HG02973 (cell line): Measurements from ENCODE around the gene CLPX.
"Not testable (repeated sequence)": the region's sequence is repeated elsewhere in the genome, so short reads cannot be mapped to it uniquely, and the experiment has no call there.

Source experiments
- ATAC-seq: cut with Tn5 transposase; IDR thresholded peaks from one replicate; pipeline ENCODE4 v1.9.1; 2021; ENCODE audit warnings: moderate library complexity; ENCODE audit not compliant: unreplicated experiment

CLPX gene

GRCh38 chr15:65184868-65185717 lies at the start of gene CLPX:
Gene CLPX (minus strand): TSS chr15:65185342. CDS start chr15:65185153, 189 bp downstream.
- ATAC-seq: peak; percentile 72

DNA sequence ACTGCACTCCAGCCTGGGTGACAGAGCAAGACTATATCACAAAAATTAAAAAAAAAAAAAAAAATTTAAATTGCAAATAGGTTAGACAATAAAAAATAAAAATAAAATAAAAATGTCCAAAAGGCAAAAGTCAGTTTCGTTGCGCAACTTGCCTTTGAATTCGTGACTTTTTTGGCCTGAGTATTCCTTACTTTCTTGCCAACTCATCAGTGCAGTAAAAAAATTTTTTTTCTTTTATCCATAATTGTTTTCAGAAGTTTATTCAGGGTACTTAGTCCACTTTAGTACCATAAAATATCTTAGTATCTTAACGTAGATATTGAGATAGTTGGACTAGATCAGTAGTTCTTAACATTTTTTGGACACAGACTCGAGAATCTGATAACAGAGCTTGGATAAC lies 48.6 kb upstream of the CLPX start:
- ATAC-seq: no peak

GRCh38 chr15:65232520-65232919 lies 47.4 kb upstream of the CLPX start:
- no peak for ATAC-seq

GRCh38 chr15:65231306-65231705 lies 46.2 kb upstream of the CLPX start:
- no peak for ATAC-seq

- not testable (repeated sequence) for ATAC-seq
These were observed 41.8 kb upstream of the CLPX start for GRCh38 chr15:65226901-65227300.

DNA sequence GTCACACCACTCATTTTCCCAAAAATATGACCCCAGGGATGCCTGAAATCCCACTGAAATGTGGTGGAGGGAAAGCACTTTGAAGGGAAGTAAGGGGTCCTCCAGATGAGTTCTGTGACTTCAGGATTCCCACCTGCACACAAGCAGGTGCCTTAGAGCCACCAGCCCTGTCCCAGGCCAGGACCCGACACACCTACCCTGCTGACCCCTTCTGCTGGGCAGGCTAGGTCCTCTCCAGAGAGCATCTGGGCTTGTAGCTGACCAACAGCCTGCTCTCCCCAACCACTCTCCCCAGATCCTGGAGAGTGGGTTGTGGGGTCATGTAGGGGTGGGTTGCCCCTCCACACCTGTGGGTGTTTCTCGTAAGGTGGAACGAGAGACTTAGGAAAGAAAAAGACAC lies 41.1 kb upstream of the CLPX start:
- no peak for ATAC-seq

GRCh38 chr15:65223996-65224395 lies 38.9 kb upstream of the CLPX start:
- no peak for ATAC-seq

GRCh38 chr15:65222891-65223290 lies 37.7 kb upstream of the CLPX start:
- ATAC-seq: no peak

DNA sequence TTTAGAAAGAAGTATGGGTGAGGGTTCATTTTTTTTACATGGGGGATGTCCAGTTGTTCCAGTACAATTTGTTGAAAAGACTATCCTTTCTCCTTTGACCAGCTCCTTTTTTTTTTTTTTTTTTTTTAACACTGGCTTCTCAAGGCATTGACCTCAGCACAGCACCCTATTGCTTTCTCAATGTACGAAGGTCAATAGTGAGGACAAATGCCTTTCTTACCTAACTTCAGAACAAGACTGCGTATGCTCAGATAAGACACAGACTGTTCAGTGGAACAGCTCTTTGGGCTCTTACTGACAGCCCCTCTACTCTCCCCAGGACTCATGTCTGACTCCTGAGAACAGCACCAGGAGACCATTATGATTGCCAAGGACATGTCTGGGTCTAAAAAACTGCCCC lies 36.6 kb upstream of the CLPX start:
- no peak for ATAC-seq

GRCh38 chr15:65219137-65219536 lies 34.0 kb upstream of the CLPX start:
- ATAC-seq: no peak

GRCh38 chr15:65217526-65218482 lies 32.7 kb upstream of the CLPX start:
- ATAC-seq: no peak

DNA sequence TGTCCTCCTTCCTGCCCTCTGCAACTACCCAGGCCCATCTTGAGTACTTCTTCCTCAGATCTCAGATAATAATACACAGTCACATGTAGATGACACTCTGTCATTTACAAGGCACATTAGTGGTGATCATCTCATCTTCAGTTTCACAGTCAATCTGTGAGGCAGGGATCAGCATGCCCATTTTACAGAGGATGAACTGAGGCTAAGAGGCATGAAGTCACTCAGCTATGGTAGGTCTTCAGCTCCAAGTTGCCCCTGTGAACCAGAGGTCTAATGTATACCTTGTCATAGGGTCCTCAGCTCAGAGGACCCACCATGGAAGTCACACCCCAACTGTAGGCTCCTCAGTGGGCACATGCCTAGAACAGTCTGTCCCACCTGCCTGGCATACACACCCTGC lies 30.4 kb upstream of the CLPX start:
- no peak for ATAC-seq

- ATAC-seq: no peak
These were observed 28.9 kb upstream of the CLPX start for GRCh38 chr15:65214010-65214409.

DNA sequence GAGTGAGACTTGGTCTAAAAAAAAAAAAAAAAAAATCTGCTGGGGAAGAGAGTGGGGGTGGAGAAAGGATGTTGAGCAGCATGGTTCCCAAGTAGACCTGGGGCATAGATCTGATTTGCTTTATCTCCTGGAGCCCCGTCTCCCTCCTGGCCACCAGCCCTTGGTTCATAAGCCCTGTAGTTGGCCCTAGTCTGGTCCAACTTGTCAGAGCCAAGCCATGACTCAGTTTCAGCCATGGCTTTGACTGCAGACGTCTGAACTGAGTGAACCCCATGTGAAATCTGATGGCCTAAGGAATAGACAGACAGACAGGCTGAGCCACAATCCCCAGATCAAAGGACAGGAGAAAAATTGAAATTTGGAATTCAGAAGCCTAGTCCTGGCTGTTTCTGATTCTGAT lies 28.1 kb upstream of the CLPX start:
- no peak for ATAC-seq

DNA sequence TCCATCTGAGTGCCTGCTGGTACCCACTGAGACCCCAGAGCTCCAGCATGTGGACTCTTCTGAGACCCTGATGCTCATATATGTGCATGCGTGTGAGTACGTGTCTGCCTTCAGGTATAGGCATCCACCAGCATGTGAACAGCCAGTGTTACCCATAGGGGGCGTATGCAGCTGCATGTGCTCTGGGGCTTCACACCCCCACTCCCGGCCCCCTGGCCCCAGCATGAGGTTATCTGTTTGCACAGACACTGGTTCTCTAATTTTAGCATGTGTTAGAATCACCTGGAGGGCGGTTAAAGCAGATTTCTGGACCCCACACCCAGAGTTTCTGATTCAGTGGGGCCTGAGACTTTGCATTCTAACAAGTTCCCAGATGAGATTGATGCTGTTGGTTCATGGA lies 27.0 kb upstream of the CLPX start:
- ATAC-seq: no peak

GRCh38 chr15:65211482-65211982 lies 26.4 kb upstream of the CLPX start:
- no peak for ATAC-seq

- no peak for ATAC-seq
These were observed 25.8 kb upstream of the CLPX start, which contains the start of gene CILP for GRCh38 chr15:65210770-65211481. Gene CILP (minus strand): TSS chr15:65211473. CDS start chr15:65209755, 1,718 bp downstream.

DNA sequence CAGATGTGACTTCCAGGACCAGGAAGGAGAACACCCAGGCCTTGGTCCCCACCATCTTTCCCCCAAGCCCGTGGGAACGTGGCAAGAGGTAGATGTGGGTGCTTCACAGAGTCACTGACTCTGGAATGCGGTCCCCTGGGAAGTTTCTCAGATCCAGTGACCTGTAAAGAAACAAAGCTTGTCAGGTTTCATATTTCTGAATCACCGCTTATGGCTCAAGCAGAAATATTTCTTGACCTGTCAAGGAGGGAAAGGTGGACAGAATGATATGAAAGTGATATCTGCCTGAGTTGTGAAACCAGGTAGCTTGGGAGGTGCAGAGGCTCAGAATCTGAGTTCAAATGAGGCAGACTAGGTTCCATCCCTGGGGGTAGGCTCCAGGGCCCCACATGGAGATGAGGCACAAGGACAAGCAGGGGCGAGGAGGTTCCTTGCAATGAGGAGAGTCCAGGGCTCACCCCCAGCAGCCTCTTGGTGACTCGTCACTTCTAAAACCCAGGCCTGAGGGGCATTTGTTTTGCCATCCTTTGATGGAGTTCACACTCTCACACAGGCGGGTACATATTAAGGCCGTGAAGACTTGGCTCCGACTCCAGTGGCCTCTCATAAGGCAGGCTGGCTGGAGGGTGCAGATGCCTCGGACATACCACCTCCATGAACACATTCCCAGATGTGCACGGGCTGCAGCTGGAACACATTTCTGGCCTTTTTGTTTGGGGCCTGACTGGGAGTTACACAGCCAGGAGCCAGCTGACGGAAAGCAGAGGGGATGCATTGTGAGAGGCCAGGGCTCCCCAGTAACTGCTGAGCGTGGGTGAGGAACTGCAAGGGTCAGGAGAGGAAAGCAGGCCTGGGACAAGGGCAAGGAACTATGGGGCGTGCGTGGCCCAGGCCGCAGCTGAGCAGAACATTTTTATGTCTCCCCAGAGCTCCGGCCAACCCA lies 24.8 kb upstream of the CLPX start:
- ATAC-seq: no peak

GRCh38 chr15:65208647-65209046 lies 23.5 kb upstream of the CLPX start:
- ATAC-seq: no peak
